SK-N-MC (cell line): ENCODE results near the gene LIN28B.
"Not testable (repeated sequence)": the region's sequence is repeated elsewhere in the genome, so short reads cannot be mapped to it uniquely, and the experiment has no call there.

Source experiments
- EZH2 ChIP-seq: fragments of 200-600 bp; sonication (generic); IDR thresholded peaks from one replicate; pipeline ENCODE4 v1.6.1; 2017; ENCODE audit warnings: antibody characterized with exemption
- POLR2AphosphoS5 ChIP-seq: IDR thresholded peaks from 2 replicates; pipeline ENCODE4 v1.6.1; 2012; ENCODE audit warnings: mild to moderate bottlenecking, low read depth, low read length, borderline replicate concordance

DNA sequence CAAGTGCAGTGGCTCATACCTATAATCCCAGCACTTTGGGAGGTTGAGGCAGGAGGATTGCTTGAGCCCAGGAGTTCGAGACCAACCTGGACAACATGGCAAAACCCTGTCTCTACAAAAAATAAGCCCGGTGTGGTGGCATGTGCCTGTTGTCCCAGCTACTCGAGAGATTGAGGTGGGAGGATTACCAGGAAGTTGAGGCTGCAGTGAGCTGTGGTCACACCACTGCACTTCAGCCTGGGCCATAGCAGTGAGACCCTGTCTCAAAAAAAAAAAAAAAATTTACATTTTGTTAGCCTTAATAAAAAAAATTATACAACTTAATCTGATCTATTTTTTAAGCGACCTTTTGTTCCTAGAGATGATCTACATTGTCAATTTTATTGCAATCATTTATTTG lies 56.6 kb downstream of the LIN28B start:
- TF ChIP-seq EZH2, POLR2AphosphoS5: not testable (repeated sequence)
